Tibial nerve (tissue), 4 donors: ENCODE results near the gene TEX9. TPM values are rescaled to one million over a fixed set of nuclear protein-coding genes. Genes with fewer than 3 reads are reported as not detected.
"Not testable (repeated sequence)": the region's sequence is repeated elsewhere in the genome, so short reads cannot be mapped to it uniquely, and the experiment has no call there.

Source experiments
- DNase-seq, 2 donors: peaks; one replicate each; pipeline ENCODE4 v3.0.0-alpha.2; 2019; ENCODE audit warnings: low spot score in 2 of 2
- H3K27ac ChIP-seq, 4 donors: fragments of 200-600 bp; sonication (generic) in 3 of 4; one replicate each; pipeline ENCODE4 v1.5.1; 2017 to 2019; ENCODE audit warnings: mild to moderate bottlenecking in 1 of 4
- H3K27me3 ChIP-seq, 2 donors: fragments of 200-600 bp; sonication (generic) in 1 of 2; one replicate each; pipeline versions ENCODE4 v1.5.1 to v1.6.0; 2017 to 2019
- H3K36me3 ChIP-seq, 3 donors: fragments of 200-600 bp; sonication (generic); one replicate each; pipeline ENCODE4 v1.5.1; 2018 to 2019
- H3K4me1 ChIP-seq, 4 donors: fragments of 200-600 bp; sonication (generic) in 3 of 4; one replicate each; pipeline ENCODE4 v1.5.1; 2017 to 2019
- H3K4me3 ChIP-seq, 4 donors: fragments of 200-600 bp; sonication (generic) in 3 of 4; one replicate each; pipeline ENCODE4 v1.5.1; 2017 to 2019; ENCODE audit warnings: mild to moderate bottlenecking in 1 of 4, moderate library complexity in 1 of 4
- H3K9me3 ChIP-seq, 4 donors: fragments of 200-600 bp; sonication (generic) in 3 of 4; one replicate each; pipeline ENCODE4 v1.5.1; 2017 to 2019
- EP300 ChIP-seq, 2 donors: sonication (generic); formaldehyde crosslinking; IDR thresholded peaks; one replicate each; pipeline ENCODE4 v1.6.1; 2017; ENCODE audit warnings: antibody characterized with exemption in 2 of 2, mild to moderate bottlenecking in 1 of 2
- POLR2A ChIP-seq, 2 donors: fragments of 450-650 bp; IDR thresholded peaks; one replicate each; pipeline ENCODE4 v1.6.1; 2017; ENCODE audit warnings: antibody characterized with exemption in 2 of 2, mild to moderate bottlenecking in 2 of 2, moderate library complexity in 2 of 2
- WGBS, 2 donors: methylation state at CpG; one replicate each; pipeline ENCODE4 v1.1.5; 2018; 5-methylcytosine and 5-hydroxymethylcytosine counted together
- total RNA-seq, 4 donors: library from RNA; depleted of rRNA; stranded (reverse); fragments of >200 nt; gene quantifications; one replicate each; pipeline ENCODE4 v1.1.0, GENCODE V29; 2016
- TF ChIP-seq, protein P1 (sequence below), 5 experiments: fragments of 200-600 bp in 3 of 5; fragments of 450-650 bp in 2 of 5; sonication (generic) in 3 of 5; IDR thresholded peaks; one replicate each; pipeline ENCODE4 v1.5.1; 2016 to 2019; ENCODE audit warnings: antibody characterized with exemption in 5 of 5, mild to moderate bottlenecking in 3 of 5, moderate library complexity in 2 of 5

Gene TEX9
- total RNA-seq, 4 donors from 2014 or later = 5.4 to 12.4 (median 6.6) TPM

DNA sequence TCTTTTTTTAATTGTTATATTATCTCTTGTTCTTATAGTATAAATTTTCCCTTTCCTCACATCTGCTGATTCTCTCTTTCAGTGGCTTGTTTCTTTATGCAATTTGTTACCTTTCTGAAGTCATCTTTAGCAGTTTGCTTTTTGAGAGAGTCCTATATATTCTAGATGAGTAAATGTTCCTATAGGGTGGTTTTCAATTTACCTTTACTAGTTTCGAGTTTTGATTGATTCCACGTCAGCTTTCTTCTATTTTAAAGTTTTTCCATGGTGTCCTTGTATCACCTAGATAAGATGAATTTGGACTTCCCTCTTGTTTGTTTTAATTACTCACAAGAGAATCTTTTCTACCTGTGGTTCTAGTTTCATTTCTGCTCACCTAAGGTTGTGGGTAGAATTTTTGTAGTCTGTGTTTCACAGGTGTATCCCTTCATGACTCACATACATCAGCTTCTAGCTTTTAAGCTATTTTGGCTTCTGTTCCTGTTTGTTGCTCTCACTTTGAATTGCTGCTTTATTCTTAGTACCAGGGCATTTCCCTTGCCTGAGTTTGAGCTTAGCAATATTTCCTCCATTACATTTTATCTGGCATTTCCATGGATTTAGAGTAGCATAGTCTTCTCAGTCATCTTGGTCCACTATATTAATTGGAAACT, 6.4 kb downstream of the TEX9 start:
- no peaks in the 10 kb centered on the region for H3K36me3 ChIP-seq
- no peak overlapping the region for H3K4me3 ChIP-seq
- H3K4me1 ChIP-seq = peaks cover 0 to 3% (median 0%) of the 10 kb centered on the region in 4 donors
- 80 to 84% methylated on average over 2 of the region's 2 CpGs for WGBS, 2 donors
- DNase-seq = no peak
- no peak overlapping the region for H3K27ac ChIP-seq
- no peaks in the 10 kb centered on the region for H3K9me3 ChIP-seq
- TF ChIP-seq EP300 (IDR thresholded peaks at IDR 0.05) (no peak), POLR2A (IDR thresholded peaks at IDR 0.05) (no peak)
- TF ChIP-seq, protein P1, sequence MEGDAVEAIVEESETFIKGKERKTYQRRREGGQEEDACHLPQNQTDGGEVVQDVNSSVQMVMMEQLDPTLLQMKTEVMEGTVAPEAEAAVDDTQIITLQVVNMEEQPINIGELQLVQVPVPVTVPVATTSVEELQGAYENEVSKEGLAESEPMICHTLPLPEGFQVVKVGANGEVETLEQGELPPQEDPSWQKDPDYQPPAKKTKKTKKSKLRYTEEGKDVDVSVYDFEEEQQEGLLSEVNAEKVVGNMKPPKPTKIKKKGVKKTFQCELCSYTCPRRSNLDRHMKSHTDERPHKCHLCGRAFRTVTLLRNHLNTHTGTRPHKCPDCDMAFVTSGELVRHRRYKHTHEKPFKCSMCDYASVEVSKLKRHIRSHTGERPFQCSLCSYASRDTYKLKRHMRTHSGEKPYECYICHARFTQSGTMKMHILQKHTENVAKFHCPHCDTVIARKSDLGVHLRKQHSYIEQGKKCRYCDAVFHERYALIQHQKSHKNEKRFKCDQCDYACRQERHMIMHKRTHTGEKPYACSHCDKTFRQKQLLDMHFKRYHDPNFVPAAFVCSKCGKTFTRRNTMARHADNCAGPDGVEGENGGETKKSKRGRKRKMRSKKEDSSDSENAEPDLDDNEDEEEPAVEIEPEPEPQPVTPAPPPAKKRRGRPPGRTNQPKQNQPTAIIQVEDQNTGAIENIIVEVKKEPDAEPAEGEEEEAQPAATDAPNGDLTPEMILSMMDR (IDR thresholded peaks at IDR 0.05) = no peak
- H3K27me3 ChIP-seq = no peaks in the 10 kb centered on the region

DNA sequence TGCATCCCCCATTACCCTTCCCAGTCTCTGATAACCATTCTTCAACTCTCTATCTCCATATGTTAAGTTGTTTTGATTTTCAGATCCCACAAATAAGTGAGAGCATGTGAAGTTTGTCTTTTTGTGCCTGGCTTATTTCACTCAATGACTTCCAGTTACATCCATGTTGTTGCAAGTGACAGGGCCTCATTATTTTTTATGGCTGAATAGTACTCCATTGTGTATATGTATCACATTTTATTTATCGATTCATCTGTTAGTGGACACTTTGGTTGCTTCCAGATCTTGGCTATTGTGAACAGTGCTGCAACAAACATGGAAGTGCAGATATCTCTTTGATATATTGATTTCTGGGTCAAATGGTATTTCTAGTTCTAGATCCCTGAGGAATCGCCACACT, 9.5 kb downstream of the TEX9 start:
- not testable (repeated sequence) for H3K27me3 ChIP-seq, DNase-seq, H3K4me3 ChIP-seq, H3K4me1 ChIP-seq, H3K36me3 ChIP-seq, H3K27ac ChIP-seq
- H3K9me3 ChIP-seq = peaks cover 0 to 11% (median 2%) of the 10 kb centered on the region in 4 donors
- 95 to 100% methylated on average over 2 of the region's 2 CpGs for WGBS, 2 donors

DNA sequence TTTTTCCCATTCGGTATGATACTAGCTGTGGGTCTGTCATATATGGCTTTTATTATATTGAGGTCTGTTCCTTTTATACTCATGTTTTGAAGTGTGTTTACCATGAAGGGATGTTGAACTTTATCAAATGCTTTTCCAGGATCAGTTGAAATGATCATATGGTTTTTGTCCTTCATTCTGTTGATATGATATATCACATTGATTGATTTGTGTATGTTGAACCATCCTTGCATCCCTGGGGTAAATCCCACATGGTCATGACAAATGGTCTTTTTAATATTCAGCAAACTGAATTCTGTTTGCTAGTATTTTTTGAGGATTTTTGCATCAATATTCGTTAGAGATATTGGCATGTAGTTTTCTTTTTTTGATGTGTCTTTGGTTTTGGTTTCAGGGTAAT, 12.6 kb downstream of the TEX9 start:
- H3K9me3 ChIP-seq = peaks cover 0 to 11% (median 2%) of the 10 kb centered on the region in 4 donors
- not testable (repeated sequence) for H3K36me3 ChIP-seq, H3K4me1 ChIP-seq, H3K27me3 ChIP-seq, DNase-seq, H3K27ac ChIP-seq, H3K4me3 ChIP-seq
- WGBS, 2 donors = 93 to 95% methylated on average over 2 of the region's 2 CpGs

DNA sequence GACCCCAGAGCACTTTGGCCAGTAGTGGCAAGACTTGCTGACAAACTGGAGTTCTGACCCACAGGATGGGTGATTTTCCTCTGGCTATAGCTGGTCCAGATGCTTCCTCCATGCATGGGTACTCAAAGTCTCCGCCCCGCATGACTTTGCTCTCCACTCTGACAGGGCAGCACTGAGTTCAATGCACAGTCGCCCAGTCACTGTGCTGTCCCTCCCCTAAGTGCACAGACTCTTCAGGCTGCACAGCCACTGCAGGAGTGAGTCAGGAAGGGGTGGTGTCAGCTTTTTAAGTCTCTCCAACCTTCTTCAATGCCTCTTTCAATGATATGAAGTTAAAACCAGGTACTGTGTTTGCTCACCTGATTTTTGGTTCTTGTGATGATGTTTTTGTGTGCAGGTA, 17.8 kb downstream of the TEX9 start:
- H3K4me3 ChIP-seq = no peak overlapping the region
- no peaks in the 10 kb centered on the region for H3K4me1 ChIP-seq
- no peak for DNase-seq
- TF ChIP-seq EP300 (IDR thresholded peaks at IDR 0.05) (no peak), POLR2A (IDR thresholded peaks at IDR 0.05) (no peak)
- TF ChIP-seq, protein P1 (IDR thresholded peaks at IDR 0.05) = no peak
- peaks cover 0 to 14% (median 0%) of the 10 kb centered on the region in 3 donors for H3K36me3 ChIP-seq
- WGBS, 2 donors = 91 to 97% methylated on average over 3 of the region's 3 CpGs
- H3K27me3 ChIP-seq = no peaks in the 10 kb centered on the region
- no peak overlapping the region for H3K27ac ChIP-seq
- H3K9me3 ChIP-seq = peaks cover 0 to 8% (median 0%) of the 10 kb centered on the region in 4 donors

DNA sequence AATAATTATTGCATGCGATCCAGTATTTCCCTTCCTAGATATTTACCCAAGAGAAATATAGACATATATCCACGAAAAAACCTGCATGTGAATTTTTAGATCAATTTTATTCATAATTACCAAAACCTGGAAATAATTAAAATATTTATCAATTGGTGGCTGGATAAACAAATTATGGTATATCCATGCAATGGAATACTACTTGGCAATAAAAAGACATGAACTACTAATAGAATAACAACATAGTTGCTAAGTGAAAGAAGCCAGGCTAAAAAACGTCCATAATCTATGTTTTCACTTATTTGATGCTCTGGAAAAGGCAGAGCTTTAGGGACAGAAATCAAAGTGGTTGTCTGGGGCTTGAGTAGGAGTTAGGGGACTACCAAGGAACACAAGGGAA, 20.7 kb downstream of the TEX9 start:
- TF ChIP-seq, protein P1 (IDR thresholded peaks at IDR 0.05) = no peak
- TF ChIP-seq EP300 (IDR thresholded peaks at IDR 0.05) = no peak
- TF ChIP-seq POLR2A (IDR thresholded peaks at IDR 0.05) = no peak
- peaks cover 0 to 14% (median 0%) of the 10 kb centered on the region in 3 donors for H3K36me3 ChIP-seq
- 88 to 89% methylated on average over 3 of the region's 3 CpGs for WGBS, 2 donors
- H3K9me3 ChIP-seq = no peaks in the 10 kb centered on the region
- no peaks in the 10 kb centered on the region for H3K27me3 ChIP-seq
- H3K27ac ChIP-seq = no peak overlapping the region
- no peak for DNase-seq
- no peak overlapping the region for H3K4me3 ChIP-seq
- H3K4me1 ChIP-seq = no peaks in the 10 kb centered on the region

DNA sequence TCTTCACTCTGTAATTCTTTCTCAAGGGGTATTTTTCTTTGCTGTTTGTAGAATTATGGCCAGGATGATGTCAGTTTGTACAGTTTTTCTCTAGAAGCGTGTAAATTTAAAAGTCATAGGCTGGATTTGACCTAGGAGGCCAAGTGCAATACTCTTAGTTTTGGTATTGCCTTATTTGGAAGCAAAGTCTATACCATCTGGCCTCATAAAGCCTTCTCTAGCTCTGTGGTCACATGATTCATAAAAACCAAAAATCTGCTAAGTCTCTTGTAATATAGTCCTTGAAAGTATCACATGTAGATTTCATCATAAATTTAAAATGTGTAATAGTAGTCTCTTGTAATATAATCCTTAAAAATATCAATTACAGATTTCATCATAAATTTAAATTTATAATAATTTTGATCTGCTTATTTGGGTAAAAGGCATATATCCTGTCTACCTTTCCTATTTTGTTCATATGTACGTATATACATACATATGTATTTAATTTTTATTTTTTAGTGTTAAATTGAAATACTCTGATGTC, 25.6 kb downstream of the TEX9 start:
- TF ChIP-seq, protein P1 (IDR thresholded peaks at IDR 0.05) = no peak
- no peak for TF ChIP-seq POLR2A (IDR thresholded peaks at IDR 0.05)
- no peak for TF ChIP-seq EP300 (IDR thresholded peaks at IDR 0.05)
- 85 to 92% methylated on average over 2 of the region's 2 CpGs for WGBS, 2 donors
- DNase-seq = no peak
- no peak overlapping the region for H3K27ac ChIP-seq
- no peaks in the 10 kb centered on the region for H3K36me3 ChIP-seq
- H3K9me3 ChIP-seq = no peaks in the 10 kb centered on the region
- no peak overlapping the region for H3K4me3 ChIP-seq
- H3K4me1 ChIP-seq = no peaks in the 10 kb centered on the region
- no peaks in the 10 kb centered on the region for H3K27me3 ChIP-seq
